HG03432 (cell line): Measurements from ENCODE around the gene LNX1.
A peak's percentile ranks its signal among the peaks of the same experiment; 100 is the strongest.

Experiments
- ATAC-seq: cut with Tn5 transposase; IDR thresholded peaks from one replicate; pipeline ENCODE4 v1.9.1; 2021; ENCODE audit warnings: mild to moderate bottlenecking, moderate library complexity; ENCODE audit not compliant: unreplicated experiment

LNX1 gene

DNA sequence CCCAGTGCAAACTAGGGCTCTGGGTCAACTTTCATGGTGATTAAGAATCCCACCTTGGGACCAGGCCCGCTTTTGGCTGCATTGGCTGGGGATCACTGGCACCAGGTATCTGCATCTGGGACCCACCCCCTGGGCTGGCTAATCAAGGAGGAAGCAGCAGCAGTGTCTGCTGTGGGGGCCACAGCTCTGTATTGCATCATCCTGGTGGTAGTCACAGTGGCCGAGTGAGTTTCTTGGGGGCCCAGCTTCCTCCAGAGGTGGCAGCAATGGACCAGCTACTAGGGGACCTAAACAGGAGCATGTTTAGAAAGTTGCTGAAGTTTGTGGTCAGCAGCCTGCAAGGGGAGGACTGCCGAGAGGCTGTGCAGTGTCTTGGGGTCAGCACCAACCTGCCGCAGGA, 15.7 kb downstream of the LNX1 start:
- no peak for ATAC-seq

DNA sequence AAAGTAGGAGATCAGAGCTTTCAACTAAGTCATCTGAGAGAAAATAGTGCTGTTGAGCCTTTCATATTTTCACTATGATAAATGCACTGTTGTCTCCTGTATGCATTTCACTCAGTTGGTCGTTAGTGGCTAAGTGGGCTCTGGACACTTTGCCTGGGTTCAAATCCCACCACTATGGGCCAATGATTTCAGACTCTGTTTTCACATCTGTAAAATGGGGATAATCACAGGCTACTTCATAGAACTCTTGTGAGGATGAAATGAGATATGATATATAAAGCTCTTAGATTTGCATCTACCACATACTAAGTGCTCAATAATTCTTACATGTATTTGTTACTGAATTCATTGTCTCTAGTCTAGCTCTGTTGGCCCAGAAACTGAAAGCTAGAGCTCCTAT, 16.8 kb downstream of the LNX1 start:
- no peak for ATAC-seq

DNA sequence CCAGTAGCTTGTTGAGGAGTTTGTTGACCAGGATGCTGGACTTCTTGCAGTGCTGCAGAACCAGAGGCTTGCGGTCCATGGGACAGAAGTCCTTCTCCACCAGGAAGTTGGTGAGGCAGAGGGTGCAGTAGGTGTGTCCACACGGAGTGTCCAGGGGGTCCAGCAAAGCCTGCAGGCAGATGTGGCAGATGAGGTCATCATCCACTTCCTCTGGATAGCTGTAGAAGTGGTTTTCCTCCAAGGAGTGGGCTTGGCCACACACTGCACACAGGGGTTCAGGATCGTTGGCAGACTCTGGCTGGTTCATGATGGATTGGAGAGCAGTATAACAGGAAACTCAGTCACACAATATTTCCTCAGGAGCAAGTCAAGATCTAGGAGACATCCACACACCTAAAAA, 17.6 kb downstream of the LNX1 start:
- no peak for ATAC-seq

DNA sequence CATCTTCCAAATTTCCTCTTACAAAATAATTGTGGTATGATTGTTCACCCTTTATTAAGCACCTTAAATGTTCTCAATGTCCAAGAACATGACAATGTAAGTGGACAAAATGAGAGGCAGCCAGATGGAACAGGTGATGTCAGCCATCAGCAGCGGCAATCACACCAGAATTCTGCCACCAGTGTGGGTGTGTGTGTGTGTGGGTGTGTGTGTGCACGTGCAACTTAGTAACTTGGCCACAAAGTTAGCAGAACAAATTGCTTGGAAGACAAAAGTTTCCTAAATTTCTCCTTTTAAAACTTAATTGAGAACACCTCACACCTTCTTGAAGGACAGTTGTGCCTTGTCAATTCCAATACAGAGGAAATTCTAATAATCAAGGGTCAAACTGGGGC, 18.7 kb downstream of the LNX1 start:
- ATAC-seq = no peak

DNA sequence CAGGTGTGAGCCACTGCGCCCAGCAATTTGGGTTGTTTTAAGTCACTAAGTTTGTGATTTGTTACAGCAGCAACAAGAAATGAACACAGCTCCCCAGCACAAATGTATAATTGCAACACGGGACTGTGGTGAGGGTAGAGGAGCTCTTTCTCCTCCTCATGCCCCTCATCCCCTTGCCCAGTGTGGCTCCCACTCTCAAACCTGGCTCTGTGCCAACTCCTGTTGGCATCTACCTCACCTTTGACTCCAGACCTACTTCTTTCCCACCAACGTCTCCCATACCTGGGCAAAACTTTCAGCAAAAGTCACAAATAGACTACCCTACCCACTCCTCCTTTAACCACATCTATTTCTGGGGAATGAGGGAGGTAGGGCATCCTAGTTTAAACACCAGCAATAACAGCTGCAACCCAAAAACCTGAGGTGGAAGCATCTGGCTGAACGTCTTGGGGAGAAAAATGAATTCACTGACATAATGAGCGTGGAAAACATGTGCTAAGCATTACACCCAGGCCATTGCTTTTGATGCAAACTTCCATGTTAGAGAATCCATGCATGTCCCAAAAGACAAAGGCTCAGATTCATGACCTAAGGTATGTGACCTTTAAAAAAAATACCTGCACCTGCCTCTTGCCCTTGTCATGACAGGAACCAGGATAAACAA, 19.2 kb downstream of the LNX1 start:
- ATAC-seq = no peak

DNA sequence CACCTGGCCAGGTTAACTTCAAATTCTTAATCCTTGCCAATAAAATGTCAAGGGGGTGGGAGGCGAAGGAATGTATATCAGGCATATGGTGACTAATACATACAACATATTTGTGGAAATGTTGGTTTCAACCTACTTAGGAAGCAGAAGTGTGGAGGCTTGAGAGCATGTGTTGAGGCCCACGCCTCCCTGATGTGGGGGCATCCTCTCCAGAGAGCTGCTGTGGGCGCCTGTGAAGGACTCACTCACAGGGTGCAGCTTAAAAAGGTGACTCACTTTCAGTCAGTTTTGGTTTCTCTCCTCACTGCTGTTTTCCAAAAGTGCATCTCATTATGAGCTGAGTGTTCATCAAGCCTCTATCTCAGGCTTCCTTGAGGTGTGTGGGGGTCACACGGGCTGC, 27.5 kb downstream of the LNX1 start:
- peak; percentile 99 for ATAC-seq

DNA sequence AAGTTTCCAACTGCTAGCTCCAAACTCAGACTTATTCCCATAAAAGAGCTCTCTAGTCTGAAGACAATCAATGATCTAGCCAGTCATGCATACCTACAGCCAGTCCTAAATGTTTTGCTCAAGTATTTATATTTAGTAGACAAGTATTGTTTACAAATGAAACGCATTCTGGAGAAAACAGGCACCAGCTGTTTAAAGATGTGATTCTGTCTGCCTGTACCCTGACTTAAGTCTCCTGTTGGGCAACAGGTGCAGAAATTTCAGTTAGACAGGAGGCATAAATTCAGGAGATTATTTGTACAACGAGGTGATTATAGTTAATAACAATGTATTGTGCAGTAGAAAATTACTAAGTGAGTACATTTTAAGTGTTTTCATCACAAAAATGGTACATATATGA, 28.9 kb downstream of the LNX1 start:
- no peak for ATAC-seq

DNA sequence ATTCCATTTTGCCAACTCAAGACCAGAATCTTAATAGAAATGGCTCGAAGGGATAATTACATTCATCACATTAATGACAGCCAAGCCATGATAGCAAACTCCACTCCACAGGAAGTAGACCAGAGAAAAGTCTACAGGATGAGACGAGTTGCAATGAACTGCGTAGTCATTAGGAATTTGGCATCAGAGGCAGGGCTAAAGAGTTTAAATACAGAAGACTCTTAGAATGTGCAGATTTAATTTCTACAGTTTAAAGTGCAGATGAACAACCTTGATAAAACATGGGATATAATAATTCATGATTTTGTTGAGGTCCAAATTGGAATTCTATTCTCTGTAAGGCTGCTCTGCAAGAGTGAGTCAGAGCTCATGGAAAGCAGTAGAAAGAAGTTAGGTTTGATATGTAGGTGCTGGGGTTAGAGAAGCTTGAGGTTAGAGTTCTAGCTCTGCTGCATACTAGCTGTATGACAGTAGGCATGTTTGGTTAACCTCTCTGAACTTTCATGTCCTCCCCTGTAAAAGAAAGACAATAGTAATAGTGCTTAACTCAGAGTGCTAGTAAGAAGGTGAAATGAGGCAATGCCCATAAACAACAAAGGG, 32.2 kb downstream of the LNX1 start:
- ATAC-seq = no peak

DNA sequence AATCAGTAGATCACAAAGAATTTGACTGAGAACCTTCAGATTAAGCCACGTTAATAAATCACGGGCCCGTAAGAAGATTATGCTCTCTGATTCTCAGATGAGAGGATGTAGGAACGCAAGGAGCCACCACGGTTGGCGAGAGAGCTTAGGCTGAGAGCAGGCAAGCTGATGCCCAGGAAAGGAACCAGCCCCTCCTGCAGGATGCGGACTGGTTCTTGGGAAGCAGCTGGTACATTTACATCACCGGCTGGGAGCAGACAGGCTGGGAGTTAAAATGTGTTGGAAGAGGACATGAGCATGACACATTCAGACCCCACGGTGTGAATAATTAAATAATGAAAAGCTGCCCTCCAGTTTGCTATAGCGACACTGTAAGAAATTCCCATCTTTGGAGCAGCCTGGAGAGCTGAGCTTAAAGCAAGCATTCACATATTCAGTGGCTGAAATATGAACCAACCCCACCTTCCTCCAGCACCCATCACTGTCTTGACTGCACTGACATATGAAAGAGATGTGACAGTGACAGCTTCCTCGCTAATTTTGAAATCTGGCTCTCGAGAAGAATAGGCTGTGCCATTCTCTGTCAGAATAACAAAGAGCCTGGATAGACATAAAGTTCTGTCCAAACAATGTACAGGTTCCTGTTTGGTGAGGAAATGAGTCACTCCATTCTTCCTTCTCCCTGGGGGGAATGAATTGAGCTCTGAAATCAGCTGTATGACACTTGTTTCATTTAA, 33.1 kb downstream of the LNX1 start:
- no peak for ATAC-seq

DNA sequence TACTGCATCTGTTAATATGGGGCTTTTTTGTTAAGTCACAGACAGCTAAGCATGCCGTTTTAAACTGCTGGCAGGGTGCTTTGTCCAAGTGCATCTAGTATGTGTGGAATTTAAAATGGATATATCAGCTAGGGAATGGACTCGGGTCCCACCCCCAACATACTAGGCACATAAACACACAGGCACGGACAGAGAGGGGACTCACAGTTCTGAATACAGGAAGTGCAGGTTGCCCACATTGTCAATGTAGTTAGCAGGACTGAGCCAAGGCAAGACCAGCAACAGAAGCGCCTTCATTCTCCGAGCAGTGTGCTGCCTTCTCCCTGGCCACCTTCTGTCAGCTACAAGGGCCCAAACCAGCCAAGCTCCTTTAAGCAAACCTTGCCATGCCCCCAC, 33.6 kb downstream of the LNX1 start:
- no peak for ATAC-seq

DNA sequence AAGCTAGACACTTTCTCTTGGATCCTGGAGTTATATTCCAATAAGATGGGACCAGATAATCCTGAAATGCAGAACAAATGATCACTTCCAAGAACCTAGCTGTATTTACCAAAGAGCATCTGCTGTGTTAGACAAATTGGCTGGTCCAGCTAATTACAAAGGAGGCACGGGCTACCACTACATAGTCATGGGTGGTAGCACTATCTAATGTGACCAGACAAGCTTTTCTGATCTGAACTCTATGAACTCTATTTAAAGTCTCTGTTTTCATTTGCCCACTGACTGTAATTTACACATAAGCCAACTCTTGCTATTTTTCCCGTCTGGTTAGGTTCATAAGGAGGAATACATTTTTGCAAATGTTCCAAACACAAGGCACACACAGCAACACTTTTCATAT, 34.6 kb downstream of the LNX1 start:
- no peak for ATAC-seq

DNA sequence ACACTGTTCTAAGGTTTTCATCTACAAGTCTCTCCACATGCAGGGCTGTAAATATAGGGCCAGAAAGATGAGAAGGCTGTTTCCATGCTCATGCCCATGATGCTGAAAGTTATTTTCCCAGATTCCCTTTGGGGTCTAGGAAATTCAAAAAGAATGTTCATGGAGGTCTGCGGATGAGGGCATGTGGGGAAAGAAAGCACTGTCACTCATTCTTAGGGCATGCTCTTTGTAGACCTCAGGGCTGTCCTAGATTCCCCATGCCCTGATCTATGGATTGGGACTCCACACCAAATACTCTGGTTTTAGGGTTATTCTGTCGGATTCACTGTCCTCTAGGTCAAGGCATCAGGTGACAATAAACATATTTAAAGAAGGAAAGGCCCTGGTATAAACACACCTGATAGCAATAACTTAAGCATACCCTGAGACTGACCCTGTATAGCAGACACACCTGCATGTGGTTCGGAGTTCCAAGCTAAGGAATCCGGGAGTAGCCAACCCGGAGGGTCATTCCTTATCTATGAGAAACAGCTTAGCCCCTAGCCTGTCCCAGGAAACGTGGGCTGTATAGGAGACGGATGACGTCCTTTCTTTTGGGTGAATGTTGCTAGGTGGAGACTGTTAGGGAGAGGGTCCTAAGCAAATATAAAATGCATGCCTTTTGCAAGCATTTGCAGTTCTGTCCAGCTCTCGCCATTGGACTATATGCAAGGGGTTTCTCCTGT, 37.6 kb downstream of the LNX1 start:
- ATAC-seq = no peak

DNA sequence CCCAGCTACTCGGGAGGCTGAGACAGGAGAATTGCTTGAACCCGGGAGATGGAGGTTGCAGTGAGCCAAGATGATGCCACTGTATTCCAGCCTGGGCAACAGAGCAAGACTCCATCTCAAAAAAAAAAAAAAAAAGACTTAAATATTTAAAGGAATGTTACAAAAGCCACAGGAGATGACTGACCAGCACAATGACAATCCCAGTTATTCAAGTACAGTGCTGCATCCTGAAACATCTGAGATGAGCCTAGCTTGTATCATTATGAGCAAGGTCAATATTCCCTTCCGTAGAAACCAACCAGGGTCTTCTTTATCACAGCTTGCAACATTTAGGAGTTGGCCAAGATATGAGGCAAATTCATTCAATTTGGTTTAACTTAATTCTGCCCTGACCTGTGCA, 38.6 kb downstream of the LNX1 start:
- no peak for ATAC-seq

DNA sequence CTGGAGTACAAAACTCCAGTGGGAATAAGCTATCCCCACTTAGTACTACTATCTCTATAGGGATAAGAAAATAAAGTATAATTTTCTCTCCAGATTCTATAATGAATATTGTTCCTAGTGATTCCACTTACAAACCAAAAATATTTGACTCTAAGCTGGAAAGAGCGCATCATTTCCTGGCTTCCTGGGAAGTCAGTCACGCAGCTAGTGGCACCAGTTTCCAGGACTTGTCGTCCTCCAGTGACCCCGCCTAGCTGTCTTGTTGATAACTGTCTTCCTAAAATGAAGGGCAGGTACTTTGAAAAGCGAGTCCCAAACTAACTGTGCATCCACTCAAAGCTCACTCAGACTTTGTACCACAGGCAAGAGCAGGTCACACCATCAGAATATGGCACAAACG, 39.3 kb downstream of the LNX1 start:
- no peak for ATAC-seq

DNA sequence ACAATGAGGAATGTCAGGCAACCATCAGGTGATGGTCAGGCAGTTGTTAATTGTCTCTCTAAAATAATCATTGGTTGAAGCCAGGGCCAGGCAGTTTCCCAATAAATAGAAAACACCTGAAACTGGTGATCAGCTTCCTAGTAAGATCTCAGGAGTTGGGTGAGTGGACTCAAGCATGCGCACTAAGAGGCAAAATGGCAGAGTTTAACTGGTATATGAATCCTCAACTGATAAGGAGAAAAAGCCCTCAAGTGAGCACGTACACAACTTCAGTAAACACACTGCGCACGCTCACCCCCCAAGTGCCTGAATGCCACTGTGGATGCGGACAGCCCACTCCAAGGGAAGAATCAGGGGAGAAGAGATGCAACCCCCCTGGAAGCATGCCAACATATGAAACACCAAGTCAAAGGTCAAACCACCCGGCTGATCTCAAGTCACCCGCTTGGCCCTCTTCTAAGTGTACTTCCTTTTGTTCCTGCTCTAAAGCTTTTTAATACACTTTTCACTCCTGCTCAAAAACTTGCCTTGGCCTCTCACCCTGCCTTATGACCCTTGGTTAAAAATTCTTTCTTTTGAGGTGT, 39.9 kb downstream of the LNX1 start:
- ATAC-seq = no peak

DNA sequence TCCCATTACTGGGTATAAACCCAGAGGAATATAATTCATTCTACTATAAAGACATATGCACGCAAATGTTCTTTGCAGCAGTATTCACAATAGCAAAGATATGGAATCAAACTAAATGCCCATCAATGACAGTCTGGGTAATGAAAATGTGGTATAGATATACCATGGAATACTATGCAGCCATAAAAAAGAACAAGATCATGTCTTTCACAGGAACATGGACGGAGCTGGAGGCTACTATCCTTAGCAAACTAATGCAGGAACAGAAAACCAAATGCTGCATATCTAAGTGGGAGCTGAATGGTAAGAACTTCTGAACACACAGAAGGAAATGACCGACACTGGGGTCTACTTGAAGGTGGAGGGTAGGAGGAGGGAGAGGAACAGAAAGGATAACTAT, 42.6 kb downstream of the LNX1 start:
- no peak for ATAC-seq

DNA sequence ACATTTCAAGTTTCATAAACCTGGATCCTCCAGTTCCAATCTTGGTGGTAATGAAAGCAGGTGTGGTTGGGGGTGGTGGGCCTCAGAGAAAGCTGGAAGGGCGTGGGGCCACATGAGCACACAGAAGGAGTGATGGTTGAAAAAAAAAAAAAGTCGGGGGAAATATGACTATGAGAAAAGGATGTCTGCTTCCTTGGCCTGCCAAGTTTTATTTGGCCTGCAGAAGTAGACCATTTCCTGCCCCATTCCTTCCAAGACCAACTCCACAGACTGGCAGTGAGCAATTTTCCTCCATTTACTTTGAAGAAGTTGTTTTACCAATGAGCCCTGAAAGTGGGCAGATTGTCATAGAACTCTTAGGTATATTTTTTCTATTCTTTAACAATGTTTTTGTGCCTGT, 43.3 kb downstream of the LNX1 start:
- no peak for ATAC-seq

DNA sequence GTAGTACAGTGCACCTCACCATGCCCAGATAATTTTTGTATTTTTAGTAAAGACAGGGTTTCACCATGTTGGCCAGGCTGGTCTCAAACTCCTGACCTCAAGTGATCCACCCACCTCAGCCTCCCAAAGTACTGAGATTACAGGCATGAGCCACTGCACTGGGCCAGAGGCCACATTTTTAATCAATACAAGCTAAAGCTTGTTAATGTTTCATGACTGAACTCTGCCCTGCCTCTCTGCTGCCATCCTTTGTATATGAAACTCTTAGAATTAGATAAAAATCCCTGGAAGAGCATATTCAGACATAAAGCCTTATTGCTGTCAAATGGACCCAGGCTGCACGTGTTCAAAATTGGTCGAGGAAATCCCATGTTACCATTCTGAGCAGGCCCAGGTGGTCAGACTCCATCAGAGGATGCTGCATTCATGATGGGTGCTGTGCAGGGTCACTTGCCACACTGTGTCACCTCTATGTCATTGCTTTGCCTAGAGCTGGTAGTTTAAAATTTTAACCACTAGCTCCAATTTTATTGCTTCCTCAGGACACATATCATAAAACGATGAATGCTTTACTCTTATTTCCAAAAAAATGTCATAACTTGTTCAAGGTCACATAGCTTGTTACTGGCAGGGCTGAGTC, 45.2 kb downstream of the LNX1 start:
- no peak for ATAC-seq

DNA sequence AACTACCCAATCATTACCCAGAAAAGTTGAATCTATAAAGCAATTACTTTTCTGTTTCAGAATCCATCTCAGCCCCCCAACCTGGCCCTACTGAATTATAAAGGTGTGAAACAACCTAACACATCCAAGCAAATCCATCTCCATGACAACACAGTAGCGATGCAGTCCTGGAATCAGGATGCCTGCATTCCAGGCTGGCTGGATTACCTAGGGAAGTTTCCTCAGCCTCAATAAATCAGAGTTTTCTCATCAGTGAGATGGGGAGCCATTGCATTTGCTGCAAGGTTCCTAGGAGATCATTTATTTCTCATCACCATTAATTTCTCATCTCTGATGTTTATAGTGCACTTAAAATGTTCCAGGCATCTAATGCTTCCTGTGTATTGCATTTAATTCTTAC, 46.0 kb downstream of the LNX1 start:
- no peak for ATAC-seq

DNA sequence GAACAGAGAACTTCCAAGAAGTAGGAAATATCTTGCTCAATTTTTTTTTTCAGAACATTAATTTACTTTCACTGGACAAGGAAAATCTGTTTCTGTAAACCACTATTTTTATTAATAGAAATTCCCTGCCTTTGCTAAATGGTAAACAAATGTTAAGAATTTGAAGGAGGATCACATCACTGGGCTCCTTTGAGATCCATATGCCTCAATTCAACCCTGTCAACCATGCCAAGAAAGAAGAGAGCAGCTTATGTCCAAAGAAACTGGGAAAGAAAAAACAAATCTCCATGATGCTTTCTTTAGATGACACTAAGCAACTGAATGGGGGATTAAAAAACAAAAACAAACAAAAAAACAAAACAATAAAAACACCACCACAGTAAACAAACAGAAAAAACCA, 47.7 kb downstream of the LNX1 start:
- no peak for ATAC-seq

DNA sequence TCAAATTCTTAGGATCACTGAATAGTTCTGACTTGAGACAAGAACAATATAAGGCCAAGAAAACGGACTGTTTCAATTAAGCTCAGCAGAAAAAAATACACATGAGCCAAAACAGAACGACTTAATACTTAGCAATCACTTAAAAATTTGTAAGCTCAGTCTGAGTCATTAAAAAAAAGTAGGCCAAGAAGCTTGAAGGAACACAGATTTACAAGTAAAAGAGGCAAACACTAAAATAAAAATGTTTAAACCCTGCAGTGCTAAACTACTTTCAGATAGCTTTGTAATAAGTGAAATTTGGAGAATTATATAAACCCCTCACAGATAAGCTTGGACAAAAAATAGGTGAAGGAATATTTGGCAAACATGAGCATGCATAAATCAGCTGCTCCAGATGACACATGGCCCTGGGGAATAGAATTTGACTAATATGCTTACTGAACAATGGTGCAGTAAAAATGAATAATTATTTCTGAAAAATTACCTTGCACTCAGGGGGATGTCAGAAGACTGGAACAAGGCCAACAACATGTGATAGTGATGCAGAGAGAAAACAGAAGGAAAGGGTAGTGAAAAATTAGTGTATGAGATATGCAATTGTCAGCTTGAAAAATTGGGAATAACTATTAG, 49.6 kb downstream of the LNX1 start:
- ATAC-seq = peak; percentile 56
